ENCODE measurements around the gene OR8H1.

The OR8H1 gene, protein sequence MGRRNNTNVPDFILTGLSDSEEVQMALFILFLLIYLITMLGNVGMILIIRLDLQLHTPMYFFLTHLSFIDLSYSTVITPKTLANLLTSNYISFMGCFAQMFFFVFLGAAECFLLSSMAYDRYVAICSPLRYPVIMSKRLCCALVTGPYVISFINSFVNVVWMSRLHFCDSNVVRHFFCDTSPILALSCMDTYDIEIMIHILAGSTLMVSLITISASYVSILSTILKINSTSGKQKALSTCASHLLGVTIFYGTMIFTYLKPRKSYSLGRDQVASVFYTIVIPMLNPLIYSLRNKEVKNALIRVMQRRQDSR

GRCh38 chr11:56292154-56292553 lies at the start of gene OR8H1:
Gene OR8H1, minus strand, starts transcription at chr11:56292254. Its CDS starts 1,192 bp downstream, at chr11:56291062.
- no peak for DNase-seq

GRCh38 chr11:56340289-56340688 lies 48.2 kb upstream of the OR8H1 start:
- DNase-seq: no peak

DNA sequence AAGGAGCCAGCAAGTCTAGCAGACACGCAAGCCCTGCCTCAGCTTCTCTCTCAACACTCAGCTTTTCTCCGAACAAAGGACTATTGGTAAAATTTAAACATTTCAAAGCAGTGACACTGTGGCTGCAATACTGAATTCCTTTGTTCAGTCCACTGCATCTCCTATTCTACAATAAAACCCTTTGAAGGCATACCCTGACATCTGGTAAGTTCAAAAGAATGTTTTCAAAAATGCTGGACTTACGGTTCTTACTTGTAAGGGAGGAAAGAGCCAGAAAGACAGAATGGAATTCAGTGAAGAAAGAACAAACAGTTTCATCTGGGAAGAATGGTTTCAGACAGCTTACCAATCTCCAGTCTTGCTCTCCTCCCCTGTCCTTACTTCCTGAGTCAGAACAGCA lies 41.1 kb upstream of the OR8H1 start:
- DNase-seq: no peak

DNA sequence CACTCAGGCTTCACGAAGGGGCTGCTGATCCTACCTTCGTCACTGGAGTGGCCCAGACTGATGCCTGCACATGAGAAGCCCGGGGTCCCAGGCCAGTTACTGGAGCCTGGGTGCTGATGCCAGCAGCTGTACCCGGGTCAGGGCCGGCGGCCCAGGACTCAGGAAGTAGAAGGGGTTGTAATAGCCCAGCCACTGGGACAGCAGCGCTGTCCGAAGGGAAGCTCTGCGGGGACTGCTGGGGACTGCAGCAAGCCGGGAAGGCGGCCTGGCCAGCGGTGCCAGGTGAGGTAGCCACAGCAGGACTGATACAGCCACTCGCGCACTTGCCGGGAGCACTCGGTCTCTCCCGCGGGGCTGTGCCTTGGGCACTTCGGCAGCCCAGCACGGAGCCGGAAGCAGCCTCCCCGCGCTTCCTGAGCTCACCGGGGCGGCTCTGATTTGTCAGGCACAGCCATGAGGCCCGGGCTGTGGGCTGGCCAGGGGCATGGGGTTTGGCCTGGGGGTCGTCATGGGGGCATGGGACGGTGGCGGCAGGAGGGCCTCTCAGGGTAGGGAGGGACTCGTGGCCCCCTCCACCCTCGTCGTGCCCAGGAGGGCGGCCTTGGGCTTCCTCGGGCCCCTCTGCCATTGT lies 39.9 kb upstream of the OR8H1 start:
- DNase-seq: no peak

DNA sequence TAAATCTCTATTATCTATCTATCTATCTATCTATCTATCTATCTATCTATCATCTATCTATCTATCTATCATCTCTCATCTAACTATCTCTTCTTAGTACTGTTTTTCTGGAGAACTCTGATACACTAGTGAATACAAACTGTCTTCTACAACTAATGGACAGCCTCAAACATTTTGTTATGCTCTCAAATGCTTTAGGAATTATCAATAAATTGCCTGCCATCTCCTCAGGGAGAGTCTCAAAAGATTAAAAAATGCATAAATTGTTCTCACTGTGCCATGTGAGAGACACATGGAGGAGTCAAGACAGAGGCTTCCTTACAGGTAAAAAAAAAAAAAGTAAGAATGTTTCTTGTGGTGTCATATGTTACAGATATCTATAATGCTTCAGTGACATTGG lies 22.8 kb upstream of the OR8H1 start, which contains the start of gene OR8K3:
OR8K3 (plus strand) TSS at position 301 of the 400 bp plus-strand sequence. CDS start 3,163 bp downstream, outside the sequence.
- DNase-seq: no peak

- no peak for DNase-seq
Observed at GRCh38 chr11:56307836-56308235, 15.8 kb upstream of the OR8H1 start.

- DNase-seq: no peak
Observed at GRCh38 chr11:56296898-56297297, 4.8 kb upstream of the OR8H1 start.

DNA sequence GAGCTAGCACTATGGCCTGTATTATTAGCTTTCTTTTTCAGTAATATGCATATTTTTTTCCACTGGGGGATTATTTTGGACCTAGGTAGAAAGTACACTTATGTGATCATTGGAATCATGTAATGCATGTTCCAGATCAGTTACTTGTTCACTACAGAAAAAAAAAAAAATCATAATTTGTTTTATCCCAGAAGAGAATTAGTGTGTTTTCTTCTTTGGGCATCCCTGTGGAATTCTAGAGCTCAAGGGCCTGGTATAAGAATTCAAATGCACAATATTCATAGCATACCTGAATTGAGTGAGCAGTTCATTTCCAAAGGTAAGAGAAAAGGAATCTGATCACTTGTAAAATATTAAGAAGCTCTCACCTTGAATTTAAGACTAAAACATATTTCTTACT lies 18.2 kb downstream of the OR8H1 start, which contains the start of gene OR5T1:
OR5T1 (plus strand) TSS at position 301 of the 400 bp plus-strand sequence. CDS start 1,485 bp downstream, outside the sequence.
- no peak for DNase-seq

DNA sequence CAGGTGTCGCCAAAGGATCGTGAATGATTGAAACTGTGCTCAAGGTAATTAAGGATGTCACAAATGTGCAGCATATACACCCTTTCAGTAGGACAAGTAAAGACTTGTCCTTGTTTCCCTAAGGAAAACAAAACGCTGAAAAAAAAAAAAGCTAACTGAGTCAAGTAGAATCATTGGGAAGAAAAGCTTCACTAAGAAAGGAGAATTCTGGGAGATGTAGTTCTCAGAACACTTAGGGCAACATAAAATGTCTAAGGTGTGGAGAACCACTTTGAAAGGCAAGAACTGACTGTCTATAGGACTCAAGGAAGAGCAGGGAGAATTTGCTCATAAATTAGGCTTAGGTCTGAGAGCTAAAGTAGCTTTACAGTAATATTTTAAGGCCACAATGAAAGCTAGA lies 21.0 kb downstream of the OR8H1 start:
- DNase-seq: no peak

DNA sequence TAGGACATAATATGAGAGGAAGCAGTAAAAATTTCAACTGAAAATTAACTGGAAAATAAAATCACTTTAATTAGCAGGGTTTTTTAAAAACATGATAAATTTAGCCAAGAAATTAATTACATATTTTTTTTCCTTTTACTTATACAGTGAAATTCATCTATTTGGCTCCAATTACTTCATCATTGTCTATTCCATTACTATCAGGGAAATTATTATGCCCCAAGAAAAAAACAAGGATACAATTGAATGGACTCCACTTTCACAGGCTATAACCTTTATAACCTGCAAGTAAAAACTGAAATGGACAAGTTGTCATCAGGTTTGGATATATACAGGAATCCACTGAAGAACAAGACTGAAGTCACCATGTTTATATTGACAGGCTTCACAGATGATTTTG lies 40.1 kb downstream of the OR8H1 start, which contains the start of gene OR5T3:
OR5T3 (plus strand) TSS at position 301 of the 400 bp plus-strand sequence; CDS start at position 301, 0 bp downstream.
- no peak for DNase-seq
